ENCODE data around the gene LPP.

The LPP gene

DNA sequence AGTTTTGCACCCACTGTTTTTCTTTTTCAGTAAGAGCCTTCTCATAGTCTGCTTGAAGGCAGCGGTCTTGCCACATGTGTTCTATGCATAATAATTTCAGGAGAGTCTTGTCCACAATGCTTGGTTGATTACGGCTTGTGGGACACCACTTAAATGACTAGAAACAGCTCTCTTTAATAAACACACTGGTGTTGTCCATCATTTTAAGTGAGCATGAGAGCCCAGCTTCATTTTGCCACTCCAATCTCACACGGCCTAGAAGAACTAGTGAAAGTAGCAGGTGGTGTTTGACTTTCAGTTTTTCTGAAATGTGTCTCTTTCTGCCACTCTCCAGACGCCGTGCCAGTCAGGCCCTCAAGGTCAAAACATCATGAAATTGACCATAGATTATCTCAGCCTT is 292.1 kb downstream of the LPP start:
- intact Hi-C loops (cut with DNase I), result no loop called here
- no peak for DNase-seq

DNA sequence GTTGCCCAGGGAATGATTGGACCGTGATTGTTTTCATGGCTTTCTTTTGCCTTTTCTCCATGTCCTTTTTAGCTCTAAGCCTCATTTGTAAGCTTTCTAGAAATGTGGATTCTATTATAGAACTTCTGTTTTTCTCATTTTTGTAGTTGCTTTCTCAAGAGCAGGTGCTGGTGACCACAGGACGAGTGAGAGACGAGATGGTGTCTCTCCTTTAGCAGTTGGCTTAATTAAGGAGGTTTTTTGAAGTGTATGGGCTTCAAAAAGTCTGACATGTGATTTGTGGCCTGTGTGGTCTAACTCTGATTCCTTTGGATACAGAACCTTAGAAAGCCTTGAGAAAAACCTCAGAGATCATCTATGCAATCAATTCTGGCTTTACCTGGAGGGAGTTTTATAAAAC is 292.8 kb downstream of the LPP start:
- intact Hi-C loops (cut with DNase I), result no loop called here
- DNase-seq, result no peak

- intact Hi-C loops (cut with DNase I), result no loop called here
- DNase-seq, result no peak
Observed at GRCh38 chr3:188448813-188449212, 294.9 kb downstream of the LPP start.

DNA sequence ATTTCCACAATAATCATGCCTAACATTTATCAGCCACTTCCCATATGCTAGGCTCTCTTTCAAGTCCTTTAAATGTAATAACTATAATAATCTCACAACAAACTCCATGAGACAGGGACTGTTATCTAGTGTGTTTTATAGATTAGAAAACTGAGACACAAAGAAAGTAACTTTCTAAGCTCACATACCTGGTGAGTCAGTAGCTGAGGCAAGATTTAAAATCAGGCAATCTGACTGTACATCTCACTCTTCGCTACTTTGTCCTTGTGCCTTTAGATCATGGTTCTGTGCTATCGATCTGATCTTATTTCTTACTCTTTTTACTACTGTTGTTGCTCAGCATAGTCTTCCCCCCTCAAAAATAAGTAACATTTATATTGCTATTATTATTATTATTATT is 295.5 kb downstream of the LPP start:
- DNase-seq, result no peak
- intact Hi-C loops (cut with DNase I), result no loop called here

DNA sequence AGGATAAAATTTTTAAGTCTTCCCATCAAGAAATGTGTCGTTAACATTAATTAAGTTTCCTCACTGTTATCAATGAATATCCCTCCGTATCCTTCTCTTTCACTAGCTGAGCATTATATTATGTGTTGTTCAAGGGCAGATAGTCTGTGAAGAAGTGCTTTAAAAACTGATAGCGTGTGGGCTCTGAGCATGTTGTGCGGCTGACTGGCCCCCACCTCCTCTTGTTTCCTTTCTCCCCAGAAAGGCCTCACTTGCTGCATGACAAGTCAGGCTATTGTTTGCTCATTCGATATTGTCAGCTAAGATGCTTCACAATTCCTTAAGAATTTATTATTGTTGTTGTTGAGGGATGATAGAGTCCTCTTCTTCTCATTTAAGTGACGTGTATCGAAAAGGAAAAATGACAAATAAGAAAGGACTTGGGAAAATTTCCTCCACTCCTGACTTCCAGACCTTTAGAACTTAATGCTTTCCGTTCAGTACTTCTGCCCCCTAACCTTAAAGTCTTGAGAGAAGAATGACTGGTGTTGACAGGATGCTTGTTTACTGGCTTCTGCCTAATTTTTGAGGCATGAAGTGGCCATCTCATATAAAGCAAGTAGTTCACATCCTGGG is 298.3 kb downstream of the LPP start:
- no peak for DNase-seq
- intact Hi-C loops (cut with DNase I), result no loop called here

- intact Hi-C loops (cut with DNase I), result no loop called here
- DNase-seq, result no peak
Observed at GRCh38 chr3:188453431-188454384, 299.8 kb downstream of the LPP start.

GRCh38 chr3:188455748-188456147 is 301.8 kb downstream of the LPP start:
- DNase-seq, result no peak
- intact Hi-C loops (cut with DNase I), result no loop called here

- intact Hi-C loops (cut with DNase I), result no loop called here
- DNase-seq, result no peak
Observed at GRCh38 chr3:188458756-188459155, 304.8 kb downstream of the LPP start.

DNA sequence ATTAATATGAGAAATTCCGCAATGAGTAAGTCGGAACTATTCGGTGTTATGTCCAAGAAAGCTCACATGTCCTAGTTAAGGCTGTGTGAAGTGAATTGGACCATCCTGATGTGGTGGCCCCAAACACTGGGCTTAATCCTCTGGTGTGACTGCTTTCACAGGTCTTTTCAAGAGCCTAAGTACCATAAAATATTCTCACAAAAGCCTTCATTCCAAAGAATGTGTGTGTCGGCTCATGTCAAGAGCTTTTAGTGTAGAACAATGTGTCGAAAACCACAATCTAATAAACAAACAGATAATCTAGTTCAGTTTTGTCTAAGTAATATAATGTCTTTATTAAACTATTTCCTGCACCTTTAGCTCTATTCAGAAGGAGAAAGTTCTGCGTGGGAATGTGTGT is 311.4 kb downstream of the LPP start:
- intact Hi-C loops (cut with DNase I), result no loop called here
- DNase-seq, result no peak

DNA sequence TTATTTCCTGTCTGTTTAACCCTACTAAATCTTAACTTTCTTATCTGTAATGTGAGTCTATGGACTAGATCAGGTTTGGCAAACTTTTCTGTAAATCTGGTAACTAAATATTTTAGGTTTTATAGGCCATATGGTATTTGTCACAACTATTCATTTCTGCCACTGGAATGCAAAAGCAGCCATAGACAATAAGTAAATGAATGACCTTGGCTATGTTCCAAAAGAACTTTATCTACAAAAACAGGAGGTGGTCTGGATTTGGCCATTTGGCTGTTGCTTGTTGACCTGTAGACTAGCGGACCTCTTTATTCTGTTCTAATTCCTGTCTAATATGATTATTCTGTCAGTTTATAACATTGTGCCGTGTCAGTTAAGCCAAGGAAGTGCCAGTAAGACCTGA is 314.2 kb downstream of the LPP start:
- DNase-seq, result no peak
- intact Hi-C loops (cut with DNase I), result no loop called here

DNA sequence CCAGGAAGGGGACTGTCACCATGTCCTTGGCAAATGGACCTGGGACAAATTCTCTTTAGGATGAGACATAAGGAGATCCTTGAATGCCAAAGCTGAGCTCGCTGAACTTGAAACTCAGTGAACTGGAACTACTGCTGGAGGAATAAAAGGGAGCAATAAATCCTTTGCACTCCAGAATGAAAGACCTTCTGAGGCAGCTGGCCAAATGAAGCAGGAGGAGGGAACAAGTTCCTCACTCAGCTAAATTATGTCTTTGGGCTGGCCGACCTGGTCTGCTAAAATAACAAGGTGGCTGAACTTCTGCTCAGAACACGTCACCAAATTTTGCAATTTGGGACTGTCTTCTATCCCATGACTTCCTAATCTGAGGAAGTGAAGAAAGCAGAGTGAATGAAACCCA is 314.7 kb downstream of the LPP start:
- intact Hi-C loops (cut with DNase I), result no loop called here

GRCh38 chr3:188469228-188469885 is 315.4 kb downstream of the LPP start:
- DNase-seq, result no peak
- intact Hi-C loops (cut with DNase I), result no loop called here

More for the DNA sequence above, 314.7 kb downstream of the LPP start:
- DNase-seq, result peak in 3 of 10 donors; percentile 7 to 17 (median 17)

- intact Hi-C loops (cut with DNase I), result no loop called here
- DNase-seq, result no peak
Observed at GRCh38 chr3:188470508-188471130, 316.7 kb downstream of the LPP start.

- DNase-seq, result no peak
- intact Hi-C loops (cut with DNase I), result no loop called here
Observed at GRCh38 chr3:188471723-188472122, 317.8 kb downstream of the LPP start.

DNA sequence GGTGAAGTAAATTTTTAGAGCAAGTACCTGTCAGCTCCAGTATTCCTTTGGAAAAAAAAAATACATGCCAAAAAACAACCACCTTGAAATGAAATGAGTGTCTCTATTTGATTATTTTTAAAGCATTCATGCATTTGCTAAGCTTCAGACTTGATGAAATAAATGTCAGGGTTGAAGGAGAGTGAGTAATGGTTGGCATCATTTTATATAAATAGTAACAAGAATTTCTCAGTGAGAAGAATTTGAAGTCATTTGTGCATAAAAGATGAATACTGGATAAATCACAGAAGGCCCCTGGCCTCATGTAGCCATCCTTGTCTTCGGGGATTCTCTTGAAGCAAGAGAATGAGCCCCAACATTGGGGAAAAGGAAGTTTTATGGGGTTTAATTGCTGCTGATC is 318.4 kb downstream of the LPP start:
- intact Hi-C loops (cut with DNase I), result no loop called here
- no peak for DNase-seq

DNA sequence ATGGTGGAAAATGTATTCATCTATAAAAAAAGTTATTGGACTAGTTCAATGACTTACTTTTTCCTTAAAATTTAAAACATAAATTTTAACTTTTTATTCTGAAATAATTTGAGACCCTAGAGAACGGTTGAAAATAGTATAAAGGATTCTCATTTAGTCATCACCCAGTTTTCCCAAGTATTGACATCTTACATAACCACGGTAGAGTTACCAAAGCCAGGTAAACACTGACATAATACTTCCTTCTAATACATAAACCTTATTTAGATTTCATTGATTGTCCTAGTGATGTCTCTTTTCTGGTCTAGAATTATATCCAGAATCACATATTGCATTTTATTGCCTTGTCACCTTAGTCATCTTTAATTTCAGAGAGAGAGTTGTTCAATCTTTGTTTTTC is 319.1 kb downstream of the LPP start:
- no peak for DNase-seq
- intact Hi-C loops (cut with DNase I), result no loop called here

GRCh38 chr3:188473591-188474288 is 319.8 kb downstream of the LPP start:
- intact Hi-C loops (cut with DNase I), result no loop called here
- no peak for DNase-seq

DNA sequence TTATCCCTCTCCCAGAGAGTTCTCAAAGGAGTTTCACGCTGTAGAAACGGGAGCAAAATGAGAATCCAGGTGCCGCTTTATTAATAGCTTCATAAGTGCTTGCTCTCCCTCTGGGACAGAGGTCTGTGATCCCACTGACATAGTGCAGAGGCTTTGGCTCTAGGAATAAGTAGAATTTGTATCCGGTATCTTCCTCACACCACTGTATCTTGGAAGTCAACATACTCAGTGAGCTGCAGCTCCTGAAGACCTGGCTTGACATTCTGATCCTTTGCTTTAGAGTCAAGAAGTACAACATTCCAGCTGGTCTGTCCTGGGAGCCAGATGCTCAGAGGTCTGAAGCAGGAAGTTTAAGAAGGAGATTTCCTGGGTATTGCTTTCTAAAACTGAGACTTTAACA is 323.0 kb downstream of the LPP start:
- no peak for DNase-seq
- intact Hi-C loops (cut with DNase I), result no loop called here

DNA sequence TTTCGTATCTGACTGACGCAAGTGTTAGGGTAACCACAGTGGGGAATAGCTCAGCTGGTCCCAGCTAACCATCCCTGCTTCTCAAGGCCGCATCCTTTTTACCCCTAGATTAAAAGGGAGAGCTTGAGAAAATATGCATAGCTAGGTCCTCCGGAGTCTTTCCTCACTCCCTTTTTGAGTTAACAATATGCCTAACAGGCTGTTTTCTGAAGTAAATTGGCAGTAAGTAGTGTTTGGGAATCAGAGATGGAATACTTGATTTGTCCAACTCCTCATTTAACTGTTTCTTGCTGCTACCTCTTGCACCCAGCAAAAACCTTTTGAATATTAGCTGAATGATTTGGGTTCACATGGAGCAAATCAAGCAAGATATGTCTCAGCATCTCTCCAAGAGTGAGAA is 326.1 kb downstream of the LPP start:
- intact Hi-C loops (cut with DNase I), result no loop called here
- no peak for DNase-seq

- intact Hi-C loops (cut with DNase I), result no loop called here
- no peak for DNase-seq
Observed at GRCh38 chr3:188482929-188483328, 329.0 kb downstream of the LPP start.

GRCh38 chr3:188486126-188486525 is 332.2 kb downstream of the LPP start:
- DNase-seq, result no peak
- intact Hi-C loops (cut with DNase I), result no loop called here

Data from posterior cingulate gyrus (tissue), 11 donors.